ENCODE results near the gene ZNF277.

Gene ZNF277

GRCh38 chr7:112185005-112185834 is 21.3 kb upstream of the ZNF277 start:
- no peak for DNase-seq

GRCh38 chr7:112186300-112186699 is 20.2 kb upstream of the ZNF277 start:
- DNase-seq = no peak

DNA sequence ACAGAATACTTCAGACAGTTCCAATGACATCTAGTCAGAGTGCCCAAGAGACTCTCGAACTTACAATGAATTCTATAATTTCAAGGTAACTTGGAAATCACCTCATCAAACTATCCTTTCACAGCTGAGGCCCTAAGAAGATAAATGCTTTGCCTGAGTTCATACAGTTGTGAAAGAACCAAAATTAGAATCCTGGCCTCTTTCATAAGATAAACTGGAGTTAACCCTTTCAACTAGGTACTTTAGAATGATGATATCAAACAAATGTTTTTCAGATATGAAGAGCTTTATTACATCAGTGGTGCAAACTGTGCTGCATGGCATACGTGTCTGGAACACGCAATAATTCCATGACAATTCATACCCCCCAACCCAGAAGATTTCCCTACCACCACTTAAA is 18.2 kb upstream of the ZNF277 start:
- DNase-seq = no peak

DNA sequence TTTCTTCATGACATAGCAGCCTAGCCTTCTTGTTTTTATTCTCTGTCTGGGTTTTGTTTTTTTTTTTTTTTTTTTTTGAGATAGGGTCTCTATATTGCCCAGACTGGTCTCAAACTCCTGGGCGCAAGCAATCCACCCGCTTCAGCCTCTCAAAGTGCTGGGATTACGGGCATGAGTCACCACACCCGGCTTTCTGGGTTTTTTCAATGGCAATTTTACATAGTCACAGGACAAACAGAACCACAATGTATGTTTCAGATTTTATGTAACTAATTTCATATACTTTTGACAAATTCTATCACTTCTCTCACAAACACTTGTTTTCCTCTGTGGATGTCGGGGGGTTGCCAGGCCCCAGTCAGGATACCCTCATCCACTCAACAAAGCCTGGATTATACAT is 16.8 kb upstream of the ZNF277 start:
- DNase-seq = no peak

DNA sequence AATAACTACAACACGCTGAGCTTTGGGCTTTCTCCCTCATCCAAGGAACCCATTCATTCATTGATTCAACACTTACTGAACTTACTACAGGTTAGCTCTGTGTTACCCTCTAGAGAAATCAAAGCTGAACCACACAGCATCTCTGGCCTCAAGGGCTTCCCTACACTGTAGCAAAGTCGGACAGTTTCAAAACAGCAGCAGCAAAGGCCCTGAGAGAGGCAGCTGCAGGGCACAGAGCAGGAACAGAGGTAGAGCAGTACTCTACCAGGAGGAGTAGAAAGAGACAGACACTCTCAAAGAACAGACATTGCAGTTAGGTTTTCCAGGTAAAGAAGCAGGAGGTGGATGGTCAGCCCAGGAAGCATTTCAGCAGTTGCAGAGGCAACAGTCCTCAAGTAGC is 16.4 kb upstream of the ZNF277 start:
- no peak for DNase-seq

DNA sequence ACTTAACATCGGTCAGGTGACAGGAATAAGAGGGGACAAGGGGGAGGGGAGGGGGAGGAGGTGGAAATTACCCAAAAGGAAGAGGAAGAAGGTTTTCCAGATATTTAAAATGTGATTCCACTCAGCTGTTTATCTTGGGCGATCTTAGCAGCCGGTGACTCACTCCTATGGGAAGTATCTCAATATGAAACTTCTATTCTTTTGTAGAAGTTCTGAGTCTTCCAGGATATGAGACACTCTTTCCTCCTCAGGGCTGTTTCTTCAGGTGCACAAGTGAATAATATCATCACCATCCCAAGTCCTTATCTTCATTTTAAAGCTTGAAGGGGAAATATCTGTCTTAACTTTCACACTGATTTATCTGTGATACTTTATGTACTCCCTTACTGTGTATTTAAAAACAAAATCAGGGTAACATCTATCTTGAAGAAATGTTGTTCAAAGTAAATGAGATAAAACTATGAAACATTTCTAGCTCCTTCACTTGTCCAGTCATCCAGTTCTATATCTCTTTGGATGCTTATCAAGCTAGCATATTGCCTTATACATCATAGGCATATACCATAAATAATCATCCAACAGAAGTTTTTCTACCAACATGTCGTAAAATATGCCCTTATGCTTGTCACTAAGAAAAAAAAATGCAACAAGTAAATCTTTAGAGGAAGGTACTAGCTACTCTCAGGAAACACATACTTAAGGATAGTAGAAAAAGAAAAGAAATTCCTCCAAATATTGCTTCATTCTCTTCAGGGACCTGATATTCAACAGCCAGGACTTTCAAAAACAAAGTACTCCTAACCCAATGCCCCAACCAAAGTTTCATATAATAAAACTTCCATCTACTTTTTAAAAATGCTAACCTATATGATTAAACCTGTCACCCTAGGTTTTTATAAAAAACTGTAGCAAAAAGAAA is 14.0 kb upstream of the ZNF277 start:
- DNase-seq = no peak

GRCh38 chr7:112193915-112194502 is 12.5 kb upstream of the ZNF277 start:
- DNase-seq = no peak

DNA sequence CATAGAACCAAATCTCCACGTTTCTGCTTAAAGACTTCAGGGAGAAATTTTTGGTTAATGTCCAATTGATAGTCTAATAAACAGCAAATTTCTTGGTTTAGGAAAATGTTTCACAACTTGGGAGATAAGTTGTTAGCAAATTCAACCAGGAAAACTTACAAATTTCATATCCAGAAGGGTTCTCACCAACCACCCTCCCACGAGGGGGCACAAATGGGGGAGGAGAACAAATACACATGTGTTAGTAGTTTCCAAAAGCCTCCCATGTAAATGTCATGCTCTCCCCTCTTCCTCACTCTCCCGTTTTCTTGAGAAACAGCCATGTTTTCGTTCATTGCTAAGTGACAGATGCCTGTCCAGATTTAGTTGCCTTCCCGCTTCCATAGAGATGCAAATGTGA is 10.8 kb upstream of the ZNF277 start:
- DNase-seq = no peak

- DNase-seq = no peak
These were observed 9.2 kb upstream of the ZNF277 start for GRCh38 chr7:112197322-112197721.

GRCh38 chr7:112199035-112199655 is 7.3 kb upstream of the ZNF277 start:
- DNase-seq = no peak

GRCh38 chr7:112199672-112200071 is 6.8 kb upstream of the ZNF277 start:
- no peak for DNase-seq

- DNase-seq = no peak
These were observed 5.1 kb upstream of the ZNF277 start for GRCh38 chr7:112201411-112201810.

- DNase-seq = no peak
These were observed 4.7 kb upstream of the ZNF277 start for GRCh38 chr7:112201839-112202238.

GRCh38 chr7:112202816-112203215 is 3.7 kb upstream of the ZNF277 start:
- DNase-seq = peak; percentile 22

DNA sequence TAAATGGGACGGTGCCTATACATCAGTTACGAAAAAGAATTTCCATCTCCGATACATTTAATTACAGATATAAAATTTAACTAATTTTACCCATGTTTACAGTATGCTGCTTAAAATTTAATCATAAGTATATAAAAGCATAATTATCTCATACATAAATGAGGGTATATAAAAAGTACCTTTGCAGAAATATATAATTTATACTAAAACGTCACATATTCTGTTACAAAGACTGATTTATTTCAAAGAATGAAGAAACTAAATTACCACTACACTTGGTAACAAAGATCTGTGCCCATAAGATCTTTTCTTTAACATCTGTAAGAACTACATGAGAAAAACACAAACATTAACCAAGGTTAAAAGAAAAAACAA is 3.1 kb upstream of the ZNF277 start:
- DNase-seq = no peak

DNA sequence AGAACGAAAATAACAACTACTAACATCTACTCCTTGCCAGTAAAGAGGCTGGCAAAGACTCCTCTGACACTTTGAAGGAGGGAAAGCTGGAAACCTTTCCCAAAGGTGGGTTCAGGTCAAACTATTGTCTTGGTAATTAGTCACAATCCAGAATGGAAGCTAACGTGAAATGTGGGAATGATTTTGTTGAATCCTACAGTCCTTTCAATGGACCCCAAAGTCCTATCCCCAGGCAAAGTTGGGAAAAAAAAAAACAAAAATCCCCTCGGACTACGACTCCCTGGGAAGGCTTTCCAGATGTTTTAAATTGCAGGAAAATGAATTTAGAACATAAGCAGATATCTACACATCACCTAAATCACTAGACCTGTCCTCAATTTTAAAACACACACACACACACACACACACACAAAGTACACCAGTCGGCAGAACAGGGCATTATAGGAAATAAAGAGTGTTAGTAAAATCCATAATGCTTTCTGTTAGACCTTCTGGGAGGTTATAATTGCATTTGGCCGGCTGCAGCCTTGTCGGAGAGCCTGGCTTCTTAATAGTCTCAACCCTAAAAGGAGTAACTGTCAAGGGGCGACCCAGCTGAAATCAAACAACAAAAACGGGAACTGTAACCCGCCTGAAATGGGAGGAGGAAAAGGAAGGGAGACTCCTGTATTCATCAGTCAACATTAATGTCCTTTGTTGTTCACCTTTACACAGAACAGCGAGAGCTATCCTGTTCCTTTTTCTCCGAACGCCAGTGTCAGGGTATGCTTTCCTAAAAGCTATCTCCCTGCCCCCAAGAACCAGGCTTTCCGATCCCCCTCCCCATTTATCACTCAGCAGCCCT is 1.8 kb upstream of the ZNF277 start:
- no peak for DNase-seq

- peak; percentile 43 for DNase-seq
These were observed 905 bp upstream of the ZNF277 start for GRCh38 chr7:112205343-112206237.

DNA sequence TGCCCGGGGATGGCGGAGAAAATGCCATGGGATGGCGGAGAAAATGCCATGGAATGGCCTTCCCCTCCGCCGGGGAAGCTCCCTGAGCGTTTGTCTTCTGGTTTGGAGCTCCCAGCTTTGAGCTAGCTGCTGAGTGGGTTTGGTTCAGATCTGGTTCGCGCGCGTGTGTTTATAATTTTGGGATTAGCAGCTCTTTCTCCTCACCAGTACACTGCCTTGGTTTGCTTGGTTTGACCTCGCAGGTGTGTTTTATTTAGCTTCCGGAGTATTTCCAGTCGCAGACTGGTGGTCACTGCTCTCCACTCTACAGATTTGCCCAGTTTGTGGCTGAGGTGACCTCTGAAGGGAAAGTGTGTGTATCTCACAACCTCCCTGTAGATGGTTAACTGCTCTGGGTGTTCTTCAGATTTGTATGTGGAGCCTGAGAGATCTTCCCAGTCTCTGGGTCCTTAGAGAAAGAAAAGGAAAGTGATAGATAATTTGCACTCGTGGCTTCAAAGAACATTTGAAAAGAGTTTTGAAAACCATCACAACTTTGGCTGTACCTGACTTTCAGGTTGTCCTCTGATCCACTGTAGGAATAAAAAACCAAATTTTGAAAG is 597 bp downstream of the ZNF277 start:
- no peak for DNase-seq

- no peak for DNase-seq
These were observed 1.3 kb downstream of the ZNF277 start for GRCh38 chr7:112207765-112208164.

DNA sequence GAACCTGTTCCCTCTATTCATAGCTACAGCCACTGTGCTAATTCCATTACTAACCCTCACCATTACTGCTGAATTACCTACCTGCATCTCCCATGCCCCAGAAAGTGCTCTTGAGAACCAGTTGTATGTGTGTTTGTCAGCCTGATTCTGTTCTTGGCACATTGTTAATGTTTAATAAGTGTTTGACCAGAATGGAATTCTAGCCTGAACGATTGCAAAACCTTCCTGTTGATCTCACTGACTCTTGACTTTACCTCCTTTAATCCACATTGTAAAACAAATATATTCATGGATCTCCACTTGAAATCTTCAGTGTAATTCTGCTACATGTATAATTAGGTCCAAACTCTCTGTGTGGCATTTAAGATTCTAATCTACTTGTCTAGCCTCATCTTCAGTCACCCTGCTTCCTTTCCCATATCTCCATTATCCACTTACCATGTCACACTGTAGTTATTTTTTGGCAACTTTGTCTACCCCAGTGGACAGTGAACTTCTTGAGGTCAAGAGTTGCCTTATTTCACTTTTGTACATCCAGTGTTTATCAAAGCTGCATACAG is 4.9 kb downstream of the ZNF277 start:
- no peak for DNase-seq
